Esophagus squamous epithelium (tissue), 4 donors: ENCODE data around the gene PSME4.

Experiments
- POLR2A ChIP-seq, 4 donors: fragments of 450-650 bp; IDR thresholded peaks; one replicate each; pipeline ENCODE4 v1.6.1; 2017; ENCODE audit warnings: antibody characterized with exemption in 4 of 4, mild to moderate bottlenecking in 4 of 4, moderate library complexity in 3 of 4
- TF ChIP-seq, protein P1 (sequence below), 6 experiments: fragments of 450-650 bp in 4 of 6; fragments of 200-600 bp in 2 of 6; sonication (generic) in 2 of 6; IDR thresholded peaks; one replicate each; pipeline ENCODE4 v1.5.1; 2016 to 2019; ENCODE audit warnings: antibody characterized with exemption in 6 of 6, mild to moderate bottlenecking in 4 of 6, moderate library complexity in 4 of 6

DNA sequence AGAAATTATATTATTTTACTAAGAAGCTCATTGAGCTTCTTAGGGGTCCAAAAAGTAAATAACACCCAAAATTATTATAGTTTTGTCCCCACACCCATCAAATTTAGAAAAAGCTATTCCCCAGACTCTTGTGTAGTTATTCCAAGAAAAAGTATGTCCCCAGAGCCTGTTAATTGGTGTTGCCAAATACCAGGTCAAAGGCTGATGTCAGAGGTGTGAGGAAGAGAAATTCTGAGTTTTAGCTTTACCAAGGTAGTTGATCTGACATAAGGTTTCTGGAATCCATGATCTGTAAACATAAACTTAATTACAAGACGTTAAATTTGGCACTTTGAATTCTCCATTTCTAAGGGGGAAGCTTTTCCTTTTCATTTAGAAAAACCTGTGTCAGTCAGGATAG is 29.3 kb upstream of the PSME4 start:
- TF ChIP-seq, protein P1, sequence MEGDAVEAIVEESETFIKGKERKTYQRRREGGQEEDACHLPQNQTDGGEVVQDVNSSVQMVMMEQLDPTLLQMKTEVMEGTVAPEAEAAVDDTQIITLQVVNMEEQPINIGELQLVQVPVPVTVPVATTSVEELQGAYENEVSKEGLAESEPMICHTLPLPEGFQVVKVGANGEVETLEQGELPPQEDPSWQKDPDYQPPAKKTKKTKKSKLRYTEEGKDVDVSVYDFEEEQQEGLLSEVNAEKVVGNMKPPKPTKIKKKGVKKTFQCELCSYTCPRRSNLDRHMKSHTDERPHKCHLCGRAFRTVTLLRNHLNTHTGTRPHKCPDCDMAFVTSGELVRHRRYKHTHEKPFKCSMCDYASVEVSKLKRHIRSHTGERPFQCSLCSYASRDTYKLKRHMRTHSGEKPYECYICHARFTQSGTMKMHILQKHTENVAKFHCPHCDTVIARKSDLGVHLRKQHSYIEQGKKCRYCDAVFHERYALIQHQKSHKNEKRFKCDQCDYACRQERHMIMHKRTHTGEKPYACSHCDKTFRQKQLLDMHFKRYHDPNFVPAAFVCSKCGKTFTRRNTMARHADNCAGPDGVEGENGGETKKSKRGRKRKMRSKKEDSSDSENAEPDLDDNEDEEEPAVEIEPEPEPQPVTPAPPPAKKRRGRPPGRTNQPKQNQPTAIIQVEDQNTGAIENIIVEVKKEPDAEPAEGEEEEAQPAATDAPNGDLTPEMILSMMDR (IDR thresholded peaks at IDR 0.05) = no peak
- TF ChIP-seq POLR2A (IDR thresholded peaks at IDR 0.05) = no peak
